HG03064 (cell line): Measurements from ENCODE around the gene PRND.
"Not testable (repeated sequence)": the region's sequence is repeated elsewhere in the genome, so short reads cannot be mapped to it uniquely, and the experiment has no call there.

ENCODE experiments used
- ATAC-seq: cut with Tn5 transposase; IDR thresholded peaks from one replicate; pipeline ENCODE4 v1.9.1; 2021; ENCODE audit warnings: low read depth; ENCODE audit not compliant: unreplicated experiment

Gene PRND

GRCh38 chr20:4721719-4722118, at the start of gene PRND:
Gene PRND, plus strand, starts transcription at chr20:4721909. Its CDS starts 2,643 bp downstream, at chr20:4724552.
- no peak for ATAC-seq

GRCh38 chr20:4672948-4673347, 48.8 kb upstream of the PRND start:
- no peak for ATAC-seq

- ATAC-seq, result no peak
Observed at GRCh38 chr20:4673371-4674001, 48.2 kb upstream of the PRND start.

GRCh38 chr20:4674672-4675071, 47.0 kb upstream of the PRND start:
- no peak for ATAC-seq

- ATAC-seq, result no peak
Observed at GRCh38 chr20:4677846-4678245, 43.9 kb upstream of the PRND start.

GRCh38 chr20:4681401-4681800, 40.3 kb upstream of the PRND start:
- no peak for ATAC-seq

GRCh38 chr20:4681991-4682401, 39.7 kb upstream of the PRND start:
- ATAC-seq, result no peak

GRCh38 chr20:4682682-4683081, 39.0 kb upstream of the PRND start:
- no peak for ATAC-seq

- no peak for ATAC-seq
Observed at GRCh38 chr20:4683261-4683660, 38.4 kb upstream of the PRND start.

GRCh38 chr20:4684837-4685413, 36.8 kb upstream of the PRND start:
- ATAC-seq, result no peak

- ATAC-seq, result no peak
Observed at GRCh38 chr20:4685923-4686221, 35.8 kb upstream of the PRND start.

GRCh38 chr20:4688305-4688704, 33.4 kb upstream of the PRND start:
- ATAC-seq, result no peak

- no peak for ATAC-seq
Observed at GRCh38 chr20:4689220-4689619, 32.5 kb upstream of the PRND start.

- ATAC-seq, result no peak
Observed at GRCh38 chr20:4691753-4692152, 30.0 kb upstream of the PRND start.

- no peak for ATAC-seq
Observed at GRCh38 chr20:4694076-4694475, 27.6 kb upstream of the PRND start.

- no peak for ATAC-seq
Observed at GRCh38 chr20:4697189-4697830, 24.4 kb upstream of the PRND start.

GRCh38 chr20:4697831-4698221, 23.9 kb upstream of the PRND start:
- ATAC-seq, result no peak

- ATAC-seq, result no peak
Observed at GRCh38 chr20:4699216-4699615, 22.5 kb upstream of the PRND start.

GRCh38 chr20:4699957-4700356, 21.8 kb upstream of the PRND start:
- no peak for ATAC-seq

GRCh38 chr20:4702562-4703280, 19.0 kb upstream of the PRND start:
- no peak for ATAC-seq

GRCh38 chr20:4703281-4703676, 18.4 kb upstream of the PRND start:
- no peak for ATAC-seq

- not testable (repeated sequence) for ATAC-seq
Observed at GRCh38 chr20:4706941-4707340, 14.8 kb upstream of the PRND start.
